ENCODE measurements around the gene DLG1. TPM values are rescaled to one million over a fixed set of nuclear protein-coding genes. Genes with fewer than 3 reads are reported as not detected.

DLG1 gene
- total and polyA plus RNA-seq, 7 donors = 16.1 to 57.6 (median 51.3) TPM

DNA sequence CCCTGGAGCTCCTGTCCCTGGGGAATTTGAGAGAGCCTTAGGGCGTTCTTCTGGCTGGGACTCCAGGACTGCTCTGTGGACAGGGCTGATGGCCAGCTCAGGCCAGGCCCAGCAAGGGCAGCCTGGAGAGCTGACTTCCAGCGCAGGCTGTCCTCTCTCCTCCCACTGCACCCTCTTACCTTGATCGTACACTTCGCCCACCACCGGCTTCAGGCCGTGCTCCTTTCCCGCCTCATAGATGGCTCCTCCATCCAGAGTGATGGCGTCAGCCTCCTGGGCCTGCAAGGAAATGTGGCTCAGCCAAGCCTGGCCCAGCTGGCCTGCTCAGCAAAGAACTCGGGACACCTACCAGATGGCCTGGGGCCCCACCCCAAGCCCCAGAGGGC is 271.9 kb downstream of the DLG1 start:
- peaks cover 0 to 40% (median 18%) of the 10 kb centered on the region in 3 donors for H3K27me3 ChIP-seq (ENCODE audit: insufficient read depth in 3 of 3, low read length in 2 of 3)

GRCh38 chr3:197025736-197026480 is 272.5 kb downstream of the DLG1 start:
- H3K27ac ChIP-seq = no peak overlapping the region
- no peaks in the 10 kb centered on the region for H3K36me3 ChIP-seq (ENCODE audit: insufficient read depth in 1 of 2, low read depth in 1 of 2)
- ATAC-seq = no peak
- H3K4me1 ChIP-seq = peaks cover 3% of the 10 kb centered on the region
- H3K9me3 ChIP-seq = no peaks in the 10 kb centered on the region
- DNase-seq = no peak
- no peak overlapping the region for H3K4me3 ChIP-seq
- H3K27me3 ChIP-seq (ENCODE audit: insufficient read depth in 3 of 3, low read length in 2 of 3) = peaks cover 0 to 43% (median 17%) of the 10 kb centered on the region in 3 donors
- TF ChIP-seq, protein P1, sequence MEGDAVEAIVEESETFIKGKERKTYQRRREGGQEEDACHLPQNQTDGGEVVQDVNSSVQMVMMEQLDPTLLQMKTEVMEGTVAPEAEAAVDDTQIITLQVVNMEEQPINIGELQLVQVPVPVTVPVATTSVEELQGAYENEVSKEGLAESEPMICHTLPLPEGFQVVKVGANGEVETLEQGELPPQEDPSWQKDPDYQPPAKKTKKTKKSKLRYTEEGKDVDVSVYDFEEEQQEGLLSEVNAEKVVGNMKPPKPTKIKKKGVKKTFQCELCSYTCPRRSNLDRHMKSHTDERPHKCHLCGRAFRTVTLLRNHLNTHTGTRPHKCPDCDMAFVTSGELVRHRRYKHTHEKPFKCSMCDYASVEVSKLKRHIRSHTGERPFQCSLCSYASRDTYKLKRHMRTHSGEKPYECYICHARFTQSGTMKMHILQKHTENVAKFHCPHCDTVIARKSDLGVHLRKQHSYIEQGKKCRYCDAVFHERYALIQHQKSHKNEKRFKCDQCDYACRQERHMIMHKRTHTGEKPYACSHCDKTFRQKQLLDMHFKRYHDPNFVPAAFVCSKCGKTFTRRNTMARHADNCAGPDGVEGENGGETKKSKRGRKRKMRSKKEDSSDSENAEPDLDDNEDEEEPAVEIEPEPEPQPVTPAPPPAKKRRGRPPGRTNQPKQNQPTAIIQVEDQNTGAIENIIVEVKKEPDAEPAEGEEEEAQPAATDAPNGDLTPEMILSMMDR (IDR thresholded peaks at IDR 0.05) = no peak
- intact Hi-C loops (cut with DNase I) = no loop called here
- 89 to 92% (median 91%) methylated on average over 19 to 21 of the region's 21 CpGs for WGBS, 3 donors

More for the DNA sequence above, 271.9 kb downstream of the DLG1 start:
- TF ChIP-seq, protein P1 (IDR thresholded peaks at IDR 0.05) = no peak
- WGBS, 3 donors = 78 to 85% (median 80%) methylated on average over 9 of the region's 9 CpGs
- Histone ChIP-seq H3K36me3 (ENCODE audit: insufficient read depth in 1 of 2, low read depth in 1 of 2) (no peaks in the 10 kb centered on the region), H3K4me1 (peaks cover 7% of the 10 kb centered on the region), H3K9me3 (no peaks in the 10 kb centered on the region), H3K4me3 (no peak overlapping the region), H3K27ac (no peak overlapping the region)
- intact Hi-C loops (cut with DNase I) = no loop called here
- no peak for DNase-seq
- ATAC-seq = no peak

GRCh38 chr3:197024881-197025735 is 273.3 kb downstream of the DLG1 start:
- no peak overlapping the region for H3K4me3 ChIP-seq
- TF ChIP-seq, protein P1 (IDR thresholded peaks at IDR 0.05) = no peak
- intact Hi-C loops (cut with DNase I) = no loop called here
- no peaks in the 10 kb centered on the region for H3K36me3 ChIP-seq (ENCODE audit: insufficient read depth in 1 of 2, low read depth in 1 of 2)
- peaks cover 0 to 36% (median 14%) of the 10 kb centered on the region in 3 donors for H3K27me3 ChIP-seq (ENCODE audit: insufficient read depth in 3 of 3, low read length in 2 of 3)
- H3K27ac ChIP-seq = no peak overlapping the region
- H3K9me3 ChIP-seq = no peaks in the 10 kb centered on the region
- WGBS, 3 donors = 87 to 91% (median 90%) methylated on average over 28 of the region's 28 CpGs
- H3K4me1 ChIP-seq = no peaks in the 10 kb centered on the region
- DNase-seq = no peak
- ATAC-seq = no peak

- WGBS, 3 donors = 77 to 79% (median 78%) methylated on average over 33 to 36 of the region's 36 CpGs
- H3K4me1 ChIP-seq = no peaks in the 10 kb centered on the region
- peaks cover 0 to 28% (median 7%) of the 10 kb centered on the region in 3 donors for H3K27me3 ChIP-seq (ENCODE audit: insufficient read depth in 3 of 3, low read length in 2 of 3)
- H3K27ac ChIP-seq = no peak overlapping the region
- H3K9me3 ChIP-seq = no peaks in the 10 kb centered on the region
- H3K36me3 ChIP-seq (ENCODE audit: insufficient read depth in 1 of 2, low read depth in 1 of 2) = no peaks in the 10 kb centered on the region
- TF ChIP-seq, protein P1 (IDR thresholded peaks at IDR 0.05) = no peak
- DNase-seq (peak in 1 of 2 donors; percentile 48), ATAC-seq (no peak)
- H3K4me3 ChIP-seq = no peak overlapping the region
- intact Hi-C loops (cut with DNase I) = no loop called here
Observed at GRCh38 chr3:197023998-197024651, 274.3 kb downstream of the DLG1 start.

Data from psoas muscle (tissue), 8 donors.